T1000 (cell line): ENCODE data around the gene ITFG1.
"Not testable (repeated sequence)": the region's sequence is repeated elsewhere in the genome, so short reads cannot be mapped to it uniquely, and the experiment has no call there.

Experiments used
- DNase-seq: peaks from one replicate; lab custom pipeline; 2025; ENCODE audit warnings: mixed read lengths; lab: John Stamatoyannopoulos, UW

ITFG1 gene

DNA sequence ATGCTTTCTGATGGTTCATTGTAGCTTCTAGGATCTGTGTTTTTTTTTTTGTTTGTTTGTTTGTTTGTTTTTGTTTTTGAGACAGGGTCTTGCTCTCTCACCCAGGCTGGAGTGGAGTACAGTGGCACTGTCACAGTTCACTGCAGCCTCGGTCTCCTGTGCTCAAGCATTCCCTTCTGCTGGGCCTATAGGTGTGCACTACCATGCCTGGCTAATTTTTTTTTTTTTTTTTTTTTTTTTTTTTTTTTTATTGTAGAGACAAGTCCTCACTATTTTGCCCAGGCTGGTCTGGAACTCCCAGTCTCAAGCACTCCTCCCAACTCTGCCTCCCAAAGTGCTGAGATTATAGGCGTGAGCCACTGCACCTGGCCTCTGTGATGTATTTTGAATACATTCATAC is 12.1 kb upstream of the ITFG1 start:
- not testable (repeated sequence) for DNase-seq

DNA sequence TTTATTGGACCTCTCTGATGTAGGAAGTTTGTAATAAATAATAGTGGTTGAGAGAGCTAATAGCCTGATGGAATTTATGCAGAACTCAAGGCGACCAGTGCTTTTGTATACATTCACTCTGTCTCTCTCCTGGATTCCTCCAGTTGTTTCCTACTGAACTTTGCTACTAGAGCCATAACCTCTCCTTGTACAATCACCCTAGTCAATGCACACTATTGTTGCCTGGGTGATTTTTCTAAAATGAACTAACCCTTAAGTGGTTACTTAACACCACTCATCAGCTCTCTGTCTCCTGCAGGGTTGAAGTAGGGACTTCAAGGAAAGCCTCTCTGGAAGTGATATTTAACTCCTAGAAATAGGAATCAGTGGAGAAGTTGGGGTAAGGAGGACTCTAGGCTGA is 9.9 kb upstream of the ITFG1 start:
- no peak for DNase-seq

DNA sequence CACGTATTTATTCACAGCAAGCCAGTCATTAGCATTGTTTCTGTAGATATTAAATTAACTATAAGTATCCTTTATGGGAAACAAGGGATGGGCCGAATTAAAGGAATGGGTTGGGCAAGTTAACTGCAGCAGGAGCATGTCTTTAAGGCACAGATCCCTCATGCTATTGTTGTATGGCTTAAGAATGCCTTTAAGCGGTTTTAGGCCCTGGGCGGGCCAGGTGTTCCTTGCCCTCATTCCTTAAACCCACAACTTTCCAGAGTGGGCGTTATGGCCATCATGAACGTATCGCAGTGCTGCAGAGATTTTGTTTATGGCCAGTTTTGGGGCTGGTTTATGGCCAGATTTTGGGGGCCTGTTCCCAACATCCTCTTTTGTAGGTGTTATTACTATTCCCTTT is 9.3 kb upstream of the ITFG1 start:
- DNase-seq, result no peak

DNA sequence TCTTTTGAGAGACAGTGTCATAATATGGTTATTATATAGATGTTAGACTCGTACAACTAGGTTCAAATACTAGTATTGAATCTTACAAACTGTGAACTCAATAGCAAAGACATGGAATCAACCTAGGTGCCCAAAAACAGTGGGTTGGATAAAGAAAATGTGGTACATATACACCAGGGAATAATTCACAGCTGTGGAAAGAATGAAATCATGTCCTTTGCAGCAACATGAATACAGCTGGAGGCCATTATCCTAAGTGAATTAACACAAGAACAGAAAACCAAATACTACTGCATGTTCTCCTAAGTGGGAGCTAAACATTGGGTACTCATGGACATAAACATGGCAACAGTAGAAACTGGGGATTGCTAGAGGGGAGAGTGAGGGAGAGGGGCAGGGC is 8.4 kb upstream of the ITFG1 start:
- no peak for DNase-seq

DNA sequence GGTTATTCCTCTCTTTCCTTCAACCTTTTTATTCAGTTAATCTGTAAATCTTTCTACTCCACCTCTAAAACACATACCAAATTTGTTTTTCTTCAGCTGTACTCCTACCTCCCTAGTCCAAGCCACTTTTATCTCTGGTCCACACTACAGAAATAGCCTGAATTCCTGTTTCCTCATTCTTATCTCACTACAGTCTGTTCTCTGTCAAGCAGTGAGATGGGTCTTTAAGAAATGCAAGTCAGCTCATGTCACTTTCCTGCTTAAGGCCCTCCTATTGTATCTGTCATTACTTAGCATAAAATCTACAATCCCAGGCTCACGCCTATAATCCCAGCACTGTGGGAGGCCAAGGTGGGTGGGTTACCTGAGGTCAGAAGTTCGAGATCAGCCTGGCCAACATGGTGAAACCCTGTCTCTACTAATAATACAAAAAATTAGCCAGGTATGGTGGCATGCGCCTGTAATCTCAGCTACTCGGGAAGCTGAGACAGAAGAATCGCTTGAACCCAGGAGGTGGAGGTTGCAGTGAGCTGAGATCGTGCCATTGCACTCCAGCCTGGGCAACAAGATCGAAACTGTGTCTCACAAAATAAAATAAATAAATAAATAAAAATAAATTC is 7.3 kb upstream of the ITFG1 start:
- not testable (repeated sequence) for DNase-seq

DNA sequence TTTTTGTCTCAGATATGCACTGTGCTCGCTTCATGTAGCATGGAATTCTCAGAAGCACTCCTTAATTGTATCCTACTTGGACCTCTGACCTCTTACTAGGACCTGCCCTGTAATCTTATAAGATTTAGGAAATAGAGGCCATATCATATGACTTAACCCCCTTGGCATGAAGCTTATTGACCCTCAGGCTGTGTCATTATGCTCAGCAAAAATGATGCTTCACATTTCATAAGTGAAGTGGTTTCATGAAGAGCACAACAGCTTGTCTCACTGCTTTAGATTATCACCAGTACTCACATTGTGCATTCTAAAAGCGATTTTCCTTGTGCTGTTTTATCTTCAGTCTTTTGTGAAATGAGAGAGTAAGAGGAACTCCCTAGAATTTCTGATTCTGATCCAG is 6.6 kb upstream of the ITFG1 start:
- no peak for DNase-seq

DNA sequence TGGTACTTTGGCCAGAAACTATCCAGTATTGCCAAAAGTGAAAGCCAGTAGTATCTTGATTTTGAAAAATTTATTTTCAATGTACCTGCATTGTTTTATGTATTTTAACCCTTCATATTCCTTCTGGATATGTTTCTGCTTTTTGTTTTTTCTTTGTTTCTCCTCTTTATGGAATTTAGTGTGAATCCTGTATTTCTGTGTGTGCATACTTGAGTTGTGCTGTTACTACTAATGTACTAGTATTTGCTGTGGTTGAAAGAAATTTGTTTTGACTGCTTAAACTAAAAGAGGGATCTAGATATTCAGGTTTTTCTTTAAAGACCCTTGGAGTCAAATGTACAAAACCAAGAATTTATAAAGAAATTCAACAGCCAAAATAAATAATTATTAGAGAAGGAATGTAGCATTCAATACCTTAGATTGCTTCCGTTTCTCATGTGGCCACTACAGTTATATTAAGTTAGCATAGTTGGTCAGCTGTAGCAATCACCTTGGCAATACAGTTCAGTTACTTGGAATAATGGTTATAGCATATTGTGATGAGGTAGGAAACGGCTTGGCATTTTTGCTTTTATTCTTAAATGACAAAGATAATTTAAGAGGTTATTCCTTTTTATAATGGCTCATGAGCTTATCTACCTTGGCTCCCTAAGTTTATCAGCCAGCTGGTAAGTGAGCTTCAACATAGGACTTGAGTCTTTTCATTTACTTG is 5.2 kb upstream of the ITFG1 start:
- DNase-seq, result no peak

DNA sequence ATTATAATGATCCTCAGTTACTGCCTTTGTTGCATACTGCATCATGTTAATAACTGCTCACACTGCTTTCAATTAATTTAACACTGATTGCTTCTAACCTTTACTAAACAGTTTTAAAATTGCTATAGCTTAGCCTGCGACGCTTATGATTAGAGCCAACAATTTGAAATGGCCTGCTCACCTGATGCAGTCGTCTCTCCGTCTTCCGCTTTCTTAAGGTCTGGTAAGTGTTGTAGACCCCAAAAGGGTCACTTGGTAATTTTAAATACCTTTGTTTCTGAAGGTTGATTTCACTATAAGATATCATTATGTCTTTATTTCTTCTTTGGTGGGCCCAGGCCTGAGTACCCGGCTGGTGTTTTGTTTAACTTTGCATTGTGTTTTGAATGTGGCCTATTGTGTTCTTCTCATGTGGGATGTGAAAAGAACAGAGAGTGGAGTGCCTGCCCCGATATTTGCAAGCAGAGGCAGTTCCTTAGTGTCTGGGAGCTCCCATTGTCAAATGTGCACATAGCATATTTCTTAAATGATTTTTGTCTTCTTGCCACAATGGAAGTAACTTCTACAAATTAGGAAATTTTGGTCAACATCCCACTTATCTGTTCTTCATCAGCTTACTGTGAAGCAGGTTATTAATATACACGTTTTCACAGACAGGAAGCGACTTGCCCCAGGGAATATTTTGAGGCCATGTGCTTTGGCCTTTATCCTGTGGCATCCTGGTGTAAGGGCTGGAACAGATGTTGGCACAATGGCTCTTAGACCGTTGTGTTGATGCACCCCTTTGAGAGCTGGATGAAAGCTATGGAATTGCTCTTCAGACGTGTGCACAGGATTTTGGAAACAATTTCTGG is 3.1 kb upstream of the ITFG1 start:
- no peak for DNase-seq

DNA sequence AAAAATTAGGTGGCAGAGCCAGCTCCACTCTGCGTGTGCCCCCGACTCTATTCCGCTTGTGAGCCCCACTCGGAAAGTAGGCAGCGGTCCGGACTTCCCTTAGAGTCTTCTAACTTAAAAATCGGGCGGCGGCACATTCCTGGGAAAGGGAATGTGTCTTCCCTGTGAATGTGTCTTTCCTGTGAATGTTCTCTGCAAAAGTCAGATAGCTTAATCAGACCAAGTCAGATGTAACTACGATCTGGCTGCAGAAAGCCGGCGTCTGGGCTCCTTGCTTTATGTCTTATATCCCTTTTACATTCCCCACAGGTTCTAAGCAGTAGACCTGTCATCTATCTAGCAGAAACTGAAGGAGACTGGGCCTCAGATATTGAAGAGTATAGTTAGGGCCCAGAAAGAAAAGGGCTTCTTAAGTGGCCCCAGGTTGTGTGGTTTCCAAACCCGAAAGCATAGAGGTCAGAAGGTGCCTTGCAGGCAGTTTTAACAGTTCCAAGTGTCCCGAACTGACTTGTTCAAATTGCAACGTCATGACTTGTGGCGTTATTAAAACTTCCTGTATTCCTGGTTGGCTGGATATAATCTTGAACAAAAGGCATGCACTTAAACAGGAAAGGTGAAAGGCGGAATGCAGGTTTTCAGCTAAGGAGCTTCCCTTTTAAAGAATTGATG is 869 bp upstream of the ITFG1 start:
- no peak for DNase-seq

DNA sequence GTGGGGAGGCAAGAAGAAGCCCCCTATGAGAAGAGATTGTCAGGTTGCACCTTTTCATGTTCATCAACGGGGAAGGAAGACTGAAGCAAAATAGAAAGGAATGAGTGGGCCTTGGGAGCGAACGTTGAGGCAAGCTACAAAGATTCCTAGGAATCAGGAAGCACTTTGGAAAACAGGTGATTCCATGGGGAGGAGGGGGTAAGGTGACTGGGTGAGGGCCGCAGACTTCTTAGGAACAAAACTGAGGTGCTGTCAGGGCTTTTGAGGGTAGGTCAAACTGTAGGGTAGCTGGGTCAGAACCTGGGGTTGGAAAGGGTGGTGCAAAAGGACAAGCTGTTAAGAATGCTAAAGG is 528 bp downstream of the ITFG1 start:
- no peak for DNase-seq

DNA sequence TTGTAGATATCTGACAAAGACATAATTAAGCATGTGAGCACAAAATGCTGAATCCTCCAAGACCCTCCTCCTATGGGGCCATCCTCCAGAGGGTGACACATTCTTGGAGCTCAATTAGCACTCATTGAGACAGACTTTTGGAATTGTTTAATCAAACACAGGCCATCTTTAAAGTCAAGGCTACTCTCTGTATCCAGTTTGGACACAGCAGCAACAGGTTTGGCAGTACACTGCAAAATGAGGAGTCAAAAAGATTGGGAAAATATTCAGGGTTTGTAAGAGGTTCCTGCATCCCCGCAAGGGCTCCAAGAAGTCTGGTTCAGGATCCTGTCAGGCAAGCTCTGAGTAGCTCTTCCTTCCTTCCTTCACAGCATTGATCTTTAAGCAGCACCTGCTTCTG is 1.3 kb downstream of the ITFG1 start:
- no peak for DNase-seq

DNA sequence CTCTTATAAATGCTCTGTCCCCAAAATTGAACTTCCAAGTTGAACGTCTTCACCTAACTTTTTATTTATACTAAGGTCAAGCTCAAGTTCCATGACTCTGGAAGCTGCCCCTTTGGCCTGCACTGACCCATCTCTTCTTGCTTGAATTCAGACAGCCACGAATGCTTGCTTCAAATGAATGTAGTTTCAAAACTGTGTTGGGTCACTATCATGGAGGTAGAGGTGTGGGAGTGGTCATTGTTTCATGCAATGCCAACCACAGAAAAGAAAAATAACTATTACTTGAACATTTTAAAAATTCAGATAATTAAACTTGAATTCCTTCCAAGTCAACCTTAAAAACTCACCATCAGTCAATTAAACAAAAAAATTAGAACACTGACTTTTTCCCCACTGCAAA is 2.5 kb downstream of the ITFG1 start:
- no peak for DNase-seq

DNA sequence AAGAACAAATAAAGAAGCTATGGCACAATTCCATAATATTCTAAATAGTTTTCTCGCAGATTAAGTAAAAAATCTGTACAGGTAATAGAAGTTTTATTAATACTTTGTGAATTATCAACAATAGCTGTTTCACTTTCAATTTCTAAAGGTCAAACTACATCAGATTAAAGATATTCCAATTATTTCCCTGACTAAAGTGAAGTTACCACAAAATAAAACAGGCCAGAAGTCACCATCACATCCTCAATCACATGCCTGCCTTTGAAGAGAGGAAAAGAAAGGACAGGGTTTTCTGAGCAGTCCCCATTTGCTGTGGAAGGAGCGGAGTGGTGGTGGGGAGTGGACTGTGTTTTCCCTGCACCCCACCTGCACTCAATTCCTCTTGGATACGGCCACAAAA is 11.1 kb downstream of the ITFG1 start:
- no peak for DNase-seq

DNA sequence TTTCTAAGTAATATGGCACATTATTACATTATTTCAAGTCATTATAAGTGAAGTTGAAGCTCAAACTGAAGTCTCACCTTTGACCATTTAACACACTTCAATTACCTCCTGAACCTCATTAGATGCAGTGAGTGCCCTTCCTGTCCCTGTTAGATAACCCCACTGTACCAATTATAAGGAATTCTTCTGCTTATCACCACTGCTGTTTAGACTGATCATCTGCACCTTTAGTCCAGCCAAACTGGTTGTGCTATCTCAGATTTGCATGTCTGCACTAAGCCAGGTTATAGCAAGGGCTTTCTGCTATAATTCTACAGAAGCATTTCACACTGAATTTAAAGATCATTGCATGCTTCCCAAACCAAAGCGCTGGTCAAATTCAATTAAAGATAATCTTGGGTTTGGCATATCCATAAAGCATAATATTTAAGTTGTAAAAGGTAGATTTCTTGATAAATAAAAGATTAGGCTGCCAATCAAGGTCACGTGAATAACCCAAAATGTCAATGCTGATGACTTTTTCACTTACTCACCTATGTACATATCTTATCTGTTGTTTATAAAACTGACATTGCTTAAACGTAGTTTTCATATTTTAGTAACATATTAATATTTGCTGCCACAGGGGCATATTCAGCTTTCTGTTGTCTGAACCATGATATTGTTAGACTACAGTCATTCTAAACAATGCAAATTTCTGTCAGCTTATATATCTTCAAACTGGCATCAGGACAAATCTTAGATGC is 11.9 kb downstream of the ITFG1 start:
- no peak for DNase-seq

DNA sequence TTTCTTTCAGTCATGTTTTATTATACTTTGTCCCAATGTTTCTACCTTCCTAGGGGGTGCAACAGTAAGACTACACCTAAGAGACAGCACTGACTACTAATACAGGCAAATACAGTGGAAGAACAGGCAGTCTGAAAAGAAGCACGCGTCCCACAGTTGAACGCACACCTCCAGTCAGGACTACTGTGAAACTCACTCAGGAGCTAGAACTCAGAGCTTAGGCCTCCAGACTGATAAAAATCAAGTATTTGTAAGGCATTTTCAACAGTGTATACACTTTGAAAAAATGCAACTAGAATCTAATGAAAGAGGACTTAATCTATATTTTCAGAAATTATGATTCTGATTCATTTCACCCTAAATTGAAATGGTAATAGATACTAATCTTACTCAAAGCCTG is 14.4 kb downstream of the ITFG1 start:
- DNase-seq, result no peak

DNA sequence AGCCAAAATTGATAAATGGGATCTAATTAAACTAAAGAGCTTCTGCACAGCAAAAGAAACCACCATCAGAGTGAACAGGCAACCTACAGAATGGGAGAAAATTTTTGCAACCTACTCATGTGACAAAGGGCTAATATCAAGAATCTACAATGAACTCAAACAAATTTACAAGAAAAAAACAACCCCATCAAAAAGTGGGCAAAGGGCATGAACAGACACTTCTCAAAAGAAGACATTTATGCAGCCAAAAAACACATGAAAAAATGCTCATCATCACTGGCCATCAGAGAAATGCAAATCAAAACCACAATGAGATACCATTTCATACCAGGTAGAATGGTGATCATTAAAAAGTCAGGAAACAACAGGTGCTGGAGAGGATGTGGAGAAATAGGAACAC is 18.0 kb downstream of the ITFG1 start:
- not testable (repeated sequence) for DNase-seq

DNA sequence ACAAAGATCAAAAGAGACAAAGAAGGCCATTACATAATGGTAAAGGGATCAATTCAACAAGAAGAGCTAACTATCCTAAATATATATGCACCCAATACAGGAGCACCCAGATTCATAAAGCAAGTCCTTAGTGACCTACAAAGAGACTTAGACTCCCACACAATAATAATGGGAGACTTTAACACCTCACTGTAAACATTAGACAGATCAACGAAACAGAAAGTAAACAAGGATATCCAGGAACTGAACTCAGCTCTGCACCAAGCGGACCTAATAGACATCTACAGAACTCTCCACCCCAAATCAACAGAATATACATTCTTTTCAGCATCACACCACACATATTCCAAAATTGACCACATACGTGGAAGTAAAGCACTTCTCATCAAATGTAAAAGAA is 20.8 kb downstream of the ITFG1 start:
- DNase-seq, result not testable (repeated sequence)

DNA sequence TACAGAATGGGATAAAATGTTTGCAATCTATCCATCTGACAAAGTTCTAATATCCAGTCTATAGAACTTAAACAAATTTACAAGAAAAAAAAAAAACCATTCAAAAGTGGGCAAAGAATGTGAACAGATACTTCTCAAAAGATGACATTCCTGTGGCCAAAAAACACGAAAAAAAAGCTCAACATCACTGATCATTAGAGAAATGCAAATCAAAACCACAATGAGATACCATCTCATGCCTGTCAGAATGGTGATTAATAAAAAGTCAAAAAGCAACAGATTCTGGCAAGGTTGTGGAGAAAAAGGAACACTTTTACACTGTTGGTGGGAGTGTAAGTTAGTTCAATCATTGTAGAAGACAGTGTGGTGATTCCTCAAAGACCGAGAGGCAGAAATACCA is 26.6 kb downstream of the ITFG1 start:
- not testable (repeated sequence) for DNase-seq

DNA sequence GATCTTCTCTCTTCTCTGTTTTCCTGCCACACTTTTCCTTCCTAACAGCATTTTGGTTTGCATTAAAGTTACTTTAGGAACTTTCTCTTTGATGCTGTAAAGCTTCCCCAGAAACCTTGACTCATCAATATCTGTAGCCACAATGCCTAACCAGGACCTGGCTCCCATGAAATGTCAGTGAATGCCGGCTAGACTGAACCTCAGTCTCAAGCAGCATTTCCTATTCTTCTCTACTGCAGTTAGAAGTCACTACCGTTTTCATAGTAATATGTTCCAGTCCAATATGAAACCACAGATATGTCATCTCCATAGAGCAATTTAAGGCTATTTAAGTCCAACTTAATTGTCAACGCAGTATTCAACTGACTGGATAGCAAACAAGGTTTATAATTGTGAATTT is 28.9 kb downstream of the ITFG1 start:
- no peak for DNase-seq

DNA sequence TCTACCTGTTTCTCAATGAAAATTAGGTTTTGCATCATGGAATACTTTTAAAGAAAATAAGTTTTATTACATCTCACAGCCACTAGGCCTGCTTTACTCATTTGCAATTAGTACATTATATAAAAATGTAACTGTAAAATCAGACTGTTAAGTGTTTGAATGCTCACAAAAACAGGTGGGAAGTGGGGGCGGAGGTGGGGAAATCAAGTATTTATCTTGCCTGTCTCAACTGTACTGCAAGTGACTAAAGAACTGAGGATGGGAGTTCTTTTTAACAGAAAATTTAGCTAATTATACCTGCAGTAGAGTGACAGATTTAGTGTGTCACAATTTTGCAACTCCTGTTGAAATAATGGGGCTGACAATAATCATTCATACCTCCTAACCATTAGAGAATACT is 34.1 kb downstream of the ITFG1 start:
- no peak for DNase-seq

DNA sequence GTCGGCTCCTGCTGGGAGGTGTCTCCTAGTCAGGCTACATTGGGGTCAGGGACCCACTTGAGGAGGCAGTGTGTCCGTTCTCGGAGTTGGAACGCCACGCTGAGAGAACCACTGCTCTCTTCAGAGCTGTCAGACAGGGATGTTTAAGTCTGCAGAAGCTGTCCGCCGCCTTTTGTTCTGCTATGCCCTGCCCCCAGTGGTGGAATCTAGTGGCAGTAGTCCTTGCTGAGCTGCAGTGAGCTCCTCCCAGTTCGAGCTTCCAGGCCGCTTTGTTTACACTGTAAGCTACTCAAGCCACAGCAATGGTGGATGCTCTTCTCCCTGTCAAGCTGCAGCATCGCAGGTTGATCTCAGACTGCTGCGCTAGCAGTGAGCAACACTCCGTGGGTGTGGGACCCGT is 36.0 kb downstream of the ITFG1 start:
- no peak for DNase-seq

DNA sequence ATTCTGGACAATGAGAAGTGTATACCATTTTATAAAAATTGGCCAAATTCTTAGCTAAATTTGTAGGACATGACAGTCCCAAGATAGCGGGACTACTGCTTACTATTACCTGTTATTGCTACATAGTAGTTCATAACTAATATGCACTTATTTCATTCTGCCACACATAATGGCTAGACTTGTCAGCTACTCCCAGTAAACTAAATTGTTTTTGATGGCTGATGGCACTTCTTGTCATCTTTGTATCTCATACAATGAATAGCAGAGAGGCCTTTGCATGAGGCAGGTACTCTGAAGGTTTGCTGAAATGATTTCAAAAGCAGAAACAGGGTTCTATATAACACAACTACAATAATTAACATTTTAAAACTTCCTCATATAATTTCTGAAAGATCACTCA is 44.0 kb downstream of the ITFG1 start:
- DNase-seq, result no peak
